Jurkat, Clone E6-1 (cell line): ENCODE results near the gene GREB1.

Source experiments
- DNase-seq: peaks from one replicate; pipeline ENCODE4 v3.0.0-alpha.2; 2011; ENCODE audit warnings: low read depth, low spot score
- H3K4me3 ChIP-seq: 2 replicates; pipeline ENCODE4 v1.5.1; 2011; ENCODE audit warnings: mild to moderate bottlenecking, low read length, control low read depth, moderate library complexity

The GREB1 gene

GRCh38 chr2:11667866-11668637, 134.2 kb downstream of the GREB1 start:
- H3K4me3 ChIP-seq = no peak overlapping the region

DNA sequence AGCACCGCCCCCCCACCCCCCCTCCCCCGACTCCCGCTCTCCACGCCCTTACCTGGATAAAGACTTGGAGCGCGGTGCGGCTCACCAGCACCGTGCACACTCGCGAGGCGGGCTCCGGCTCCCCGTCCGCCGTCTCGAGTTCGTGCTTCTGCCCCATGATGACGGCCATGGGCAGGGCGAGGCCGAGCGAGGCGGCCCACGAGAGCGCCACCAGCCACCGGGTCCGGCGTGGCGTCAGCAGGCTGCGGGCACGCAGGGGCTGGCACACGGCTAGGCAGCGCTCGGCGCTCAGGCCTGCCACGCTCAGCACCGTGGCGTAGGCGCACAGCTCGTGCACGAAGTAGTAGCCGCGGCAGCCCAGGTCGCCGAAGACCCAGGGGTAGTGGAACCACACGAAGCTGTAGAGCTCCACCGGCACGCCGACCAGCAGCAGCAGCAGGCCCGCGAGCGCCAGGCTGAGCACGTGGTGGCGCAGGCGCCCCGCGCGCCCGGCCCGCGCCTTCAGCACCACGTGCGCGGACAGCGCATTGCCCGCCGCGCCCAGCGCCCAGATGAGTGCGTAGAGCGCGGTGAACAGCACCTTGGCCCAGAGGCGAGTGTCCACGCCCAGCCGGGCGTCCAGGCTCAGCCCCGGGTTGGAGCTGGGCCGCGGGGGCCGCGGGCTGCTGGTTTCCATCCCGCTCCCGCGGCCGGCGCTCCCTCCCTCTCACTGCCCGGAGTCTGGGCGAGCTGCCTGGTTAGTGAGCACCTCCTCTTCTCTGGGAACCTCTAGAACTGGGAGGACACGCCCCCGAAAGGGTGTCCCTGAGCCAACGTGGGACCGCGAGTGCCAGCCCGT, 135.8 kb downstream of the GREB1 start, which contains the start of gene NTSR2:
TSS of gene NTSR2 (minus strand) at position 742 of the 838 bp plus-strand sequence. CDS start at position 676, 66 bp downstream.
- no peak for DNase-seq
- H3K4me3 ChIP-seq = no peak within 1 kb of the TSS

More at GRCh38 chr2:11667866-11668637, 134.2 kb downstream of the GREB1 start:
- no peak for DNase-seq

DNA sequence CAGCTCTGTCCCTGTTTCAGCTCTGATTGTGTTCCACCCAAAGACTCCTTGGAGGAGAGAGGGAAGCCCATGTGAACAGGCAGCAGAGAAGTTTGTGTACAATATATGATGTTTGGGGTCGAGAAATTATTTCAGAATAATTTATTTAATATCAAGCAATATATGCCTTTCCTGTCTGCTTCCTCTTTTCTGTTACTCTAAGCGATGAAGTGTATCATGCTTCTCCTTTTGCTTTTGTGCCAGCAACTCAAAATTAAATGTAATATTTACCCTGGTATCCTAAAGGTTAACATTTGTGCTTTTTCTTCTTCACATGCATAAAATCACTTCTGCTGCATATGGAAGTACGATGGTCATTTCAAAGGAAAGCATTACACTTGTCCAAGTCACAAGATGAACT, 138.6 kb downstream of the GREB1 start:
- H3K4me3 ChIP-seq = no peak overlapping the region
- DNase-seq = no peak

- H3K4me3 ChIP-seq = no peak overlapping the region
- no peak for DNase-seq
Measured at GRCh38 chr2:11674983-11675382, 141.1 kb downstream of the GREB1 start.

- DNase-seq = no peak
Measured at GRCh38 chr2:11675423-11676112, 141.7 kb downstream of the GREB1 start.

GRCh38 chr2:11676640-11677039, 142.8 kb downstream of the GREB1 start:
- DNase-seq = no peak
- no peak overlapping the region for H3K4me3 ChIP-seq

More at GRCh38 chr2:11675423-11676112, 141.7 kb downstream of the GREB1 start:
- H3K4me3 ChIP-seq = no peak overlapping the region

- no peak overlapping the region for H3K4me3 ChIP-seq
- DNase-seq = no peak
Measured at GRCh38 chr2:11677136-11678055, 143.6 kb downstream of the GREB1 start.

GRCh38 chr2:11678306-11678960, 144.6 kb downstream of the GREB1 start:
- H3K4me3 ChIP-seq = no peak overlapping the region
- DNase-seq = no peak

GRCh38 chr2:11679016-11679415, 145.2 kb downstream of the GREB1 start:
- DNase-seq = no peak
- H3K4me3 ChIP-seq = no peak overlapping the region

DNA sequence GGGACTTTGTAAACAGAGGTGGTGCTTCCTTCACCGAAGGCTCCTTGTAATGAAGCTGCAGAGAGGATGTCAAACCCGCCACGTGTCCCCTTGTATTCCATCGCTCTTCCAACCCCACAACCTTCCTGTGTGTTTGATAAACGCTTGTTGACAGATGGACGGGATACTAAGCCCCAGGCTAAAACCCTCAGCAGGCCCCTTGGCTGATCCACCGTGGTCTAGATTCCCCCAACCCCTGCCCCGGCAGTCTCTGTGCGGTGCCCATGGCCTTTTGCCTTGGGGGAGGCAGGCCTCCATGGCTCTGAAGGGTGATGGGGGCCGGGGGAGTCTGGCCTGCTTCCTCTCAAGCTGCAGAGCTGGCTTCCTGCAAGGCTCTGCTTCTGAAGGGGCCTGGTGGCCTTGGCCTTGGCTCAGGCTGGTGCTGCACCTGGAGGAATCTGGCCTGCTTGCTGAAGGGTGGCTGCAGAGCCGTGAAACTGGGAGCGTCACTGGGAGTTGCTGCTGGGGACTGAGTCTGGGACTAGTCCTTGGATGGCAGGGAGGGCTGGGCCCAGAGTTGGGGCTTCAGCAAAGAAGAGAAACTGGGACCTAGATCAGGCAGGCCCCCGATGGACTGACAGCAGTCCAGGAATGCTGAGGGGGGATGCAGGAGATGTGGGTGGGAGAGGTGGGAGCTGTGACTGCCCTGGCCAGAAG, 145.8 kb downstream of the GREB1 start:
- DNase-seq = no peak
- no peak overlapping the region for H3K4me3 ChIP-seq

- H3K4me3 ChIP-seq = no peak overlapping the region
- no peak for DNase-seq
Measured at GRCh38 chr2:11680182-11680900, 146.5 kb downstream of the GREB1 start.

GRCh38 chr2:11680901-11681721, 147.3 kb downstream of the GREB1 start:
- no peak overlapping the region for H3K4me3 ChIP-seq
- DNase-seq = no peak

DNA sequence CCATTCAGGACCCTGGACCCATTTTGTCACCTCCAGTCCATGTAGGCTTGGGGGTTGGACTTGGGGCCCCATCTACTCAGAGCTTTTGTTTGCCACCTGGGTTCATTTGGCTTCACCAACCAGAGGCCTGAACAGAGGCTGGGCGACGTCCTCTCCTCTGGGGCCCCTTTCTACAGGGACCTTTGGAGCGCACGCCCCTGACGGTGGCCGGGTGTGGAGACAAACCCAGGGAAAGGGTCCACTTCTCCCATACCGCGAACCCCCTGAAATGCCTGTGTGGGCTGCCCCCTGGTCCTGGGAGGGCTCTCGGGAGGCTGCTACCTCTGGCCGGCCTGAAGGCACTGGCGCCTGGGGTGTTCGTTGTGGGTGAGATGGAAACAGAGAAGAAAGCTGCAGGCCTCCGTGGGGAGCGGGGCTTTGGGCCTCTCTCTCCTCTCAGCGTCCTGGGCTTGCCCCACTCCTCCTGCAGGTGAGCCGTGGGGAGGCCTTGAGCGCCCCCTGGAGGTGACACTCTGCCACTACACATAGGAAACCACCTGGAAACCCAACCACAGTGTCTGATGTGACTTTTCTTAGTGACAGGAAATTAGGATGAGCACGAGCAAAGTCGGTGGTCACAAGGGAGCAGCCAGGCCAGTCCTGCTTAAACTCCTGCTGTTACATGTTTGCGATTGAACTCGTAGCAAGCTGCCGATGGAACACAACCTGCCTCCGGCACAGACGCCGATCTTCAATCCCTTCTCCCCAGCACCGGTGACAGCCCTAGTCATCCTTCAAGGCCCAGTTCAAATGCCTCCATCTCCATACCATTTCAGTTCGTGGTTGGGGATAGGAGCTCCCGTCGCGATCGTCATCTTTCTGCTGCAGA, 148.1 kb downstream of the GREB1 start:
- DNase-seq = peak; percentile 32
- no peak overlapping the region for H3K4me3 ChIP-seq

DNA sequence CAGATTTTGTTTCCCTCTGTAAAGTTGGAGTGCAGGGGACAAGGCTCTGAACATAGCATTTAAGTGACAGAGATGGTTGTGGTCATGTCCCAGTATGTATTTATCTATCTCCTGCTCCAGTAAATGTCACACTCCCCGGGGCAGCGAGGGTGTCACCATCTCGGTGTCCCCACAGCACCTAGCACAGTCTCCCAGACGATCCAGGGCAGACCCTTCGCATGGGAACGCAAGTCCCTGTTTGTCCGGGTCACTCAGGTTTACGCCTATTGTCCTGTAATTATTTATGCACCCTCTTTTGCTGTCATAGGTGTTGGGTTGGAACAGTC, 148.7 kb downstream of the GREB1 start:
- no peak overlapping the region for H3K4me3 ChIP-seq
- DNase-seq = no peak

GRCh38 chr2:11683476-11683875, 149.6 kb downstream of the GREB1 start:
- no peak for DNase-seq
- no peak overlapping the region for H3K4me3 ChIP-seq
